KBM-7 (cell line): ENCODE measurements around the gene ZC3H4.
"Not testable (repeated sequence)": the region's sequence is repeated elsewhere in the genome, so short reads cannot be mapped to it uniquely, and the experiment has no call there.

Experiments
- DNase-seq: peaks from one replicate; pipeline ENCODE4 v3.0.0-alpha.2; 2015
- in situ Hi-C: fragments of 300-500 bp; cut with MboI; formaldehyde crosslinking; loops from 2 replicates; pipeline ENCODE4 v1.14.3; 2020; ENCODE audit warnings: low sequenced_read_pairs, low pct_unique_long_range_greater_than_20kb, mixed read lengths

The ZC3H4 gene

DNA sequence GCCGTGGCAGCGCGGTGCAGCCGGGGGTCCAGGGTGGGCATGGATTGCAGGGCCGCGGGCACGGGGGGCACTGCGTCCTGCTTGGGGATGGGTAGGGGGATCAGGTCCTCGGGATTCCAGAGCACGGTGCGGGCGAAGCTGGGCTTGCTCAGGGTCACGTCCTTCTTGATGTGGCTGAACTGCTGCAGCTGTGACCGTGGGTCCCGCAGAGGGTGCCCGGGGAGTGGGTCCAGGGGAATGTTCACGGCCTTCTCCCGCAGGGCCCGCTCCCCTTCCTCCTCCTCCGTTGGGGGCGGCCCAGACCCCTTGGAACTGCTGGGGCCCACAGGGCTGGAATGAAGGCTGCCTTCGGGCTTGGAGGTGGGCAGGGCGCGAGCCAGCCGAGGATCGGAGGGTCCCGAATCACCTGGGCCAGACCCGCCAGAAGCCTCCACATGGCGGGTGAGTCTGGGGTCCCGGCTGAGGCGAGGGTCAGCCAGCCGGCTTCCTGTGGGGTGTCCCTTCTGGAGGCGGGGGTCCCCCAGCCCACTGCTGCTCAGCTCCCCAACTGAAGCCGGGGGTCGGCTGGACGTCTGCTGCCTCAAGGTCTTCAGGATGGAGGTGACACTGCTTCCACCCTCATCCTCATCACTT lies 46.2 kb downstream of the ZC3H4 start:
- in situ Hi-C loops: no loop called here
- DNase-seq: no peak

GRCh38 chr19:47066376-47067214 lies 47.0 kb downstream of the ZC3H4 start:
- no peak for DNase-seq
- in situ Hi-C loops: no loop called here

DNA sequence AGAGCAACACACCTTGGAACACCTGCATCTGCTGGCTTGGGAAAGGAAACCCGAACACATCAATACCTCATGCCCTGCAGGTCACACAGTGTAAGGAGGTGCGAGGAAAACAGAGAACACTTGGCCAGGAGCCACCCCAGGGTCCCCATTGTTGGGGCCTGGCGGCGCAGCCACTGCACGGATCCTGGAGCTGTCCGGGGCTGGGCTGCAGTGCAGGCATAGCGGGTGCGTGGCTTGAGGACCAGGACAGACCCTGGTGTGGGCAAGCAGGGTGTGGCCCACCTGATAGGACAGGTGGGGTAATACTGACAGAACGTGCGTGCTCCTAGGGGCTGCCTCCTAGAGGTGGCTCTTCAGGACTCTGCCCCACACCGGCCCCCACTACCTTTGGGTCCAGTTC lies 48.3 kb downstream of the ZC3H4 start:
- in situ Hi-C loops: no loop called here
- DNase-seq: no peak

DNA sequence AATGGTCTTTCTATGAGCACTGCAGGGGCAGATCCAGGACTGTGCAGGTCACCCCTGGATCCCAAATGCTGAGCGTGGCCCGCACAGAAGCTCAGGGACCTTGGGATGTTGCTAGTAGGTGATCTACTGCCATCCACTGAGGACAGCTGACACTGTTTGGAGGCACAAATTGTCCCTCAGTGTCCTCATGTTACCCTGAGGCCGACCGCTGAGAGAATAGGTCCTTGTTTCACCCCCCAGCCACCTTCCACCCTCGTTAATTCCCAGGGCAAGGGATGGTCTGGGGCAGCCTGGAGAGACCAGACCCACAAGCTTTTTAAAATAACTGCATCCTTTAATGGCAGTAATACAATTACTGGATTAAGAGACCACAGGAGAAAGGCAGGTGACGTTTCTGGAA lies 49.7 kb downstream of the ZC3H4 start:
- in situ Hi-C loops: no loop called here

DNA sequence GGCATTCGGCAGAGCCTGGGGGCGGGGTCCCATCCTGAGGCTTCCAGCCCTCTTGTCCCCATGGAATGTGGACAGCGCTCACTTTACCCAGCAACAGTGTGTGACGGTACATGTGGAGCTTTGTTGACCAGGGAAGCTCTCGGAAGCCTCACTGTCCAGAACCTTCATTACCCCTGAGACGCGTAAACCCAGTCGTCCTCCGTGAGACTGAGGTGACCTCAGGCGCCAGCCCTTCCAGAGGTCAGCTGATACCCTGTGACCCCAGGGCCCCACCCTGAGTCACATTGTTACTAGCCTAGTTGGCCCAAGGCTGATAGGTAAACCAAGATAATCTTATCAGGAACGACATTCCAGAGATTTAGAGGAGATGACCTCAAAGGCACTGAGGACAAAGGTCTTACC lies 55.0 kb downstream of the ZC3H4 start:
- DNase-seq: no peak
- in situ Hi-C loops: no loop called here

More for the DNA sequence above, 49.7 kb downstream of the ZC3H4 start:
- DNase-seq: no peak

GRCh38 chr19:47057328-47057727 lies 56.2 kb downstream of the ZC3H4 start:
- DNase-seq: no peak
- in situ Hi-C loops: no loop called here

GRCh38 chr19:47056411-47056810 lies 57.2 kb downstream of the ZC3H4 start:
- in situ Hi-C loops: no loop called here
- no peak for DNase-seq

DNA sequence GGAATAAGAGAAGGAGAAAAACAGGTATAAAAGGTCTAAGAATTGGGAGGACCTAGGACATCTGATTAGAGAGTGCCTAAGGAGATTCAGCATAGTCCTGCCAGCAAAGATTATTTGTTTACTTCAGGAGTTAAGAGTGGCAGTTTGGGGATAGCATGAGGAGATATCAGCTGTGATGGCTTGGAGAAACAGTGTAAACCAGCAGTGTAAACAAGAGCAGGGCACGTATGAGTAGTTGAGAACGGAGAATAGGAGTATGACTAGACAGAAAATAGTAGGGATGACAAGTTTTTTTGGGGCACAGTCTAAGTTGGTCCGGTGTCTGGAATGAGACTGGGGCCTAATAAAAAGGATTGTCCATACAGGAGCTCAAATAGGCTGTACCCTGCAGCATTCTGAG lies 63.0 kb downstream of the ZC3H4 start:
- in situ Hi-C loops, DNase-seq: not testable (repeated sequence)

DNA sequence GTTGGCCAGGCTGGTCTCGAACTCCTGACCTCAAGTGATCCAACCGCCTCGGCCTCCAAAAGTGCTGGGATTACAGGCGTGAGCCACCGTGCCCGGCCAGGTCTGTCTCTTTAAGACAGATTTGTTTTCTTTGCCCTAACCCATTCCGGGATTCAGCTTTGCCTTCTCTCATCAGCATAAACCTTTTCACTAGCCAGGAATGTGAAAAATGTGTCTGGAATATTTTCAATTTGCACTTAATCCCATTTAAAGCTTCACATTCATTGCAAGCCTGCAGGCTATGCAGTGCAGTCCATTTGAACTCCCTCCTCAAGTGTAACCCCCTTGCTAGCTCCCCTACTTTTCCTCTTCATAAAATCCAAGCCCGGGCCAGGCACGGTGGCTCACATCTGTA lies 64.3 kb downstream of the ZC3H4 start:
- in situ Hi-C loops: no loop called here
- no peak for DNase-seq

DNA sequence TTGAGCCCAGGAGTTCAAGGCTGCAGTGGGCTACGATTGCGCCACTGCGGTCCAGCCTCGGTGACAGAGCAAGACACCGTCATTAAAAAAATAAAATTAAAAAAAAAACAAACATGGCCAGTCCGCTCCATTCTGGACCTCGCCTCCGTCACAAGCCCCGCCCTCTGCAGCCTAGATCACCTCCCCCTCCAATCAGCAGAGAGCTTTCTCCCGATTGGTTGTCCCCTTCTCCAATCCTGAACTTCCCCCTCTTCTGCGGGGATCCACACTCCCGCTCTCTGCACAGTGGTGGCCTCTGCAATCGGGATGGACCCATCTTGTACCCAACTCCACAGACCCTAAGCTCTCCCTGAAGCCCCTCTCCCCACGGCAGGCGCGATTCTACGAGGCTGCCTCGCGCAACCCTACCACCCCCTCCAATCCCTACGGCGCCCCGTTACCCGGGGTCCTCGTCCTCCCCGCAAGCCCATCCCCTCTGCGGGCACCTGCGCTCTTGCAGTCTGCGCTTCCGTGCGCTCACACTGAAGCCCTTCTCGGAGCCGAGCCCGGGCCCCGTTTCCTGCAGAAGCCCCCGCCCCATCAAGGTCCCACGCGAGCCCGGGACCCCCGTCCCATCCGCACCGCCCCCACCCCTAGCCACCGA lies 65.7 kb downstream of the ZC3H4 start:
- in situ Hi-C loops: no loop called here
- peak; percentile 90 for DNase-seq

GRCh38 chr19:47047272-47047762 lies 66.3 kb downstream of the ZC3H4 start:
- no peak for DNase-seq
- in situ Hi-C loops: no loop called here

DNA sequence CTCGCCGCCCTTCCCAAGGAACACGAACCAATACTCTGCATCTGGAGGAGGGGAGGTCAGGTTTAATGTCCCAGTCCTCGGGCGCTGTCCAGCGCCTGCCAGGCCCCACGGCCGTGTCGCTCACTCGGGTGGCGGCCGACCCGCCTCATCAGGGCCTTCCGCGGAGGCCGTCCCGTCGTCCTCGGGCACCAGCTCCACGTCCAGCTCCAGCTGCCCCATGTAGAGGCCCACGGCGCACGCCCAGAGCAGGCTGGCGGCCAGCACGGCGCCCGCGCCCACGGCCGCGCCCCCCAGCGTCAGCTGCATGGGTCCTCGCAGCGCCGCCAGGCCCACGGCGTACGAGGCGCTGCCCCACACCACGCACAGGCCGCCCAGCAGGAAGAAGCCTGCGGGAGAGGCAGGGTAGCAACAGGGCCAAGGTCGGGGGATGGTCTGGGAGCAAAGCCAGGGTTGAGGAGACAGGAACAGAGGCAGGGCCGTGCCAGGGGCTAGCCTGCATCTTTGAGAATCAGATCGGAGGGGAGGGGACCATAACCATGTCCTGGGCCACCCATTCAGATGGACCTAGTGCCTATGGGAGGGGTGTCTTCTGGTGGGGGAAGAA lies 67.6 kb downstream of the ZC3H4 start:
- no peak for DNase-seq
- in situ Hi-C loops: no loop called here

- DNase-seq: no peak
- in situ Hi-C loops: no loop called here
Observed at GRCh38 chr19:47044946-47045866, 68.4 kb downstream of the ZC3H4 start.

GRCh38 chr19:47040869-47041268 lies 72.7 kb downstream of the ZC3H4 start:
- DNase-seq: no peak

GRCh38 chr19:47039239-47039874 lies 74.2 kb downstream of the ZC3H4 start:
- no peak for DNase-seq
- in situ Hi-C loops: no loop called here

More at GRCh38 chr19:47040869-47041268, 72.7 kb downstream of the ZC3H4 start:
- in situ Hi-C loops: no loop called here

DNA sequence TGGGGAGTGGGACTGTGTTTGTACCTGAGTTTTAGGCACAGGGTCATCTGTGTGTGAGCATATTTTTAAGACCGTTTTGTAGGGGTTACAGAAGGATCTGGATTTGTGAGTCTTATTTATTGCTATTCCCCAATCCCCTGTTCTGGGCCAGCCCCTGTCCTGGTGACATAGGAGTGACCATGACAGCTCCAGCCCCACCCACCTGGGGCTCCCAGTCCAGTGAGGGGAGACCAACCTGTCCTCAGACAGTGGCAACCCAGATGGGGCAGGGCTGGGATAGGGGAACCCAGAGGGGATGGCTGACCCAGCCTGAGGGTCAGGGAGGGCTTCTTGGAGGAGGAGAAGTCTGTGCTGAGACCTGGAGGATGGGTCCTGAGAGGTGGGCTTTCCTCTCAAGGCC lies 75.8 kb downstream of the ZC3H4 start:
- in situ Hi-C loops: no loop called here
- DNase-seq: no peak

DNA sequence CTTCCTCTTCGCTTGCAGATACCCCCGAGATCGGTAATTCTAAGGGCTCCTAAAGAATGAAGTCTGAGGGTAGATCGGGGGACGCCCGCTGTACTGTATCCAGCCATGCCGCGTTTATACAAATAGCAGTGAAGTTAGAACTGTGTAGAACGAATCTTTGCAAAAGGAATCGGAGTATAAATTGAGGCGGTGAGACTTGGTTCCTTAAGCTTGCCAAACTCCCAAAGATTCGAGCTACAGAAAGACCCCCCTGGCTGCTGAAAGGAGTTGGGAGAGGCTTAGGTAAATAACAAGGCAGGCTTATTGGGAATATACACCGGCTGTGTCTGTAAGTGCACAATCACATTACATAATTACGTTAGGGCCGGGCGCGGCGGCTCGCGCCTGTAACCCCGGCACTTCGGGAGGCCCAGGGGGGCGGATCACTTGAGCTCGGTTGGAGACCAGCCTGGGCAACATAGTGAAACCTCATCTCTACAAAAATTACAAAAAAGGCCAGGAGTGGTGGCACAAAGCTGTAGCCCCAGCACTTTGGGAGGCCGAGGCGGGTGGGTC lies 77.4 kb downstream of the ZC3H4 start:
- in situ Hi-C loops: no loop called here
- no peak for DNase-seq
